Right lobe of liver (tissue), 6 donors: ENCODE measurements around the gene CCDC152. TPM values are rescaled to one million over a fixed set of nuclear protein-coding genes. Genes with fewer than 3 reads are reported as not detected.

ENCODE experiments used
- ATAC-seq, 4 donors: fragments of 200-7000 bp; cut with Tn5 transposase; one replicate each; pipeline ENCODE4 v1.9.1; 2020; ENCODE audit warnings: mild to moderate bottlenecking in 4 of 4, moderate library complexity in 4 of 4
- DNase-seq, 3 donors: peaks; one replicate each; pipeline ENCODE4 v3.0.0-alpha.2; 2020
- H3K27ac ChIP-seq, 3 donors: fragments of 200-600 bp; one replicate each; pipeline ENCODE4 v1.8.0; 2022
- H3K27me3 ChIP-seq, 2 donors: fragments of 200-600 bp; one replicate each; pipeline ENCODE4 v1.8.0; 2022
- H3K36me3 ChIP-seq, 4 donors: fragments of 200-600 bp; sonication (generic) in 1 of 4; one replicate each; pipeline versions ENCODE4 v1.5.1 to v1.8.0; 2017 to 2022; ENCODE audit warnings: control low read depth in 1 of 4
- H3K4me1 ChIP-seq, 4 donors: fragments of 200-600 bp; sonication (generic) in 1 of 4; one replicate each; pipeline versions ENCODE4 v1.5.1 to v1.8.0; 2017 to 2022; ENCODE audit warnings: control low read depth in 1 of 4
- H3K4me3 ChIP-seq, 3 donors: fragments of 200-600 bp; one replicate each; pipeline ENCODE4 v1.8.0; 2022
- H3K9me3 ChIP-seq, 4 donors: fragments of 200-600 bp; sonication (generic) in 1 of 4; one replicate each; pipeline versions ENCODE4 v1.5.1 to v1.8.0; 2017 to 2022; ENCODE audit warnings: control low read depth in 1 of 4
- CTCF ChIP-seq, 4 donors: fragments of 200-600 bp in 3 of 4; fragments of 450-650 bp in 1 of 4; IDR thresholded peaks; one replicate each; pipeline versions ENCODE4 v1.5.1 to v1.8.0; 2016 to 2022; ENCODE audit warnings: antibody characterized with exemption in 4 of 4, mild to moderate bottlenecking in 2 of 4
- POLR2A ChIP-seq: fragments of 450-650 bp; IDR thresholded peaks from one replicate; pipeline ENCODE4 v1.6.1; 2017; ENCODE audit warnings: antibody characterized with exemption, mild to moderate bottlenecking
- WGBS: methylation state at CpG from one replicate; pipeline ENCODE4 v1.1.6; 2018; ENCODE audit warnings: low coverage, low lambda C conversion rate; ENCODE audit not compliant: insufficient coverage; ENCODE audit errors: missing lambda C conversion rate; 5-methylcytosine and 5-hydroxymethylcytosine counted together
- intact Hi-C, 2 donors: fragments of 100-400 bp; cut with DNase I; formaldehyde crosslinking; loops; one replicate each; pipeline versions ENCODE4 v1.11.2 to v1.14.1; 2022
- total RNA-seq, 6 experiments: library from RNA; depleted of rRNA in 2 of 6; stranded (reverse); fragments of >200 nt in 2 of 6; fragmentation: NEBNext Ultra II Directional in 3 of 6; extraction: Animal tissue kit (Norgen Biotek cat#: 25700) in 3 of 6; gene quantifications; one replicate each; pipeline versions ENCODE4 v1.1.0 to v1.2.4, GENCODE V29; 2016 to 2023
- donor health status: DM: no; HTN: yes; CAD: no.
- donor health status: DM: no; HTN: no; CAD: no.
- donor health status: DM: no; HTN: no; CAD: no.
- donor health status: DM: no; HTN: yes; CAD: no.
- donor health status: DM: no; HTN: yes; CAD: no.

Gene CCDC152
- total RNA-seq, 6 experiments from 2014 or later: 0.06 to 1.2 (median 0.42) TPM; not detected in 1

- TF ChIP-seq CTCF (IDR thresholded peaks at IDR 0.05) (no peak), POLR2A (no peak)
- Histone ChIP-seq H3K4me3 (no peak overlapping the region), H3K27ac (peak overlapping the region in 2 of 3 donors; percentile 24 to 66), H3K4me1 (peaks cover 0 to 69% (median 9%) of the 10 kb centered on the region in 4 donors), H3K9me3 (no peaks in the 10 kb centered on the region), H3K36me3 (no peaks in the 10 kb centered on the region), H3K27me3 (no peaks in the 10 kb centered on the region)
- WGBS: 45% methylated on average over 2 of the region's 2 CpGs
- intact Hi-C loops: no loop called here
- no peak for DNase-seq
- peak in 2 of 4 donors; percentile 32 to 44 for ATAC-seq
Measured at GRCh38 chr5:42822548-42822947, 65.9 kb downstream of the CCDC152 start.

DNA sequence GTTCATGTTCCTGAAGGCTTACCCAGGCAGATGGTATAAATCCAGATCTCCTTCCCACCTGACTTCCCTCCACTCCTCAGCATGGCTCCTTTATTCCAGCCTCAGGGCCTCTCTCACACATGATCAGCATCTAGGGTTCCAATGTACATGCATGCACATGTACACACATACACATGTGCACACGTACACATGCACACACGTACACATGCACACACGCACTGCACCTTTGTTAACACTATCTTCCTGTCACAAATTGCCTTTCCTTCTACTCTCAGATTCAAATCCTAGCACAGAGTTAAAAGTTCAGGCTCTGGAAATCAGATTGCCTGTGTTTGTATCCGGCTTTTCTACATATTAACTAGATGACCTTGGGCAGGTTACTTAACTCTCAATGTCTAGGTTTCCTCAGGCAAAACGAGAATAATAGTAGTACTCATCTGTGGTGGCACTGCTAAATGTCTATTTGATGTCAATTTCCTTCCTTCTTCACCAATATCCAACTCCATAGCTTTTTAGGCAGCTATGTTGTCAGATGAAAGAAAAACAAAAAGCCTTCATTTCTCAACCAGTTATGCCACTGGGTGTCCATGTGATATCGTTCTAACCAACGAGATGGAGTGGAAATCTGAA, 67.8 kb downstream of the CCDC152 start:
- no peak for DNase-seq
- intact Hi-C loops: no loop called here
- Histone ChIP-seq H3K4me1 (peaks cover 0 to 62% (median 6%) of the 10 kb centered on the region in 4 donors), H3K27me3 (no peaks in the 10 kb centered on the region), H3K36me3 (no peaks in the 10 kb centered on the region), H3K27ac (peak overlapping the region in 2 of 3 donors; percentile 59 to 66), H3K9me3 (no peaks in the 10 kb centered on the region), H3K4me3 (peak overlapping the region; percentile 6 to 45 (median 13))
- no peak for TF ChIP-seq POLR2A
- TF ChIP-seq CTCF (IDR thresholded peaks at IDR 0.05): no peak
- ATAC-seq: peak; percentile 63 to 80 (median 70)
- 19% methylated on average over 7 of the region's 7 CpGs for WGBS

GRCh38 chr5:42825422-42826148, 69.0 kb downstream of the CCDC152 start:
- no peaks in the 10 kb centered on the region for H3K27me3 ChIP-seq
- peak; percentile 72 to 79 (median 78) for ATAC-seq
- H3K4me1 ChIP-seq: peaks cover 0 to 52% (median 4%) of the 10 kb centered on the region in 4 donors
- TF ChIP-seq POLR2A: no peak
- no peak for TF ChIP-seq CTCF (IDR thresholded peaks at IDR 0.05)
- H3K36me3 ChIP-seq: no peaks in the 10 kb centered on the region
- H3K27ac ChIP-seq: peak overlapping the region in 2 of 3 donors; percentile 52 to 66
- H3K4me3 ChIP-seq: peak overlapping the region; percentile 6 to 45 (median 13)
- H3K9me3 ChIP-seq: no peaks in the 10 kb centered on the region
- DNase-seq: peak in 1 of 3 donors; percentile 61
- 26% methylated on average over 8 of the region's 9 CpGs for WGBS
- intact Hi-C loops: no loop called here

DNA sequence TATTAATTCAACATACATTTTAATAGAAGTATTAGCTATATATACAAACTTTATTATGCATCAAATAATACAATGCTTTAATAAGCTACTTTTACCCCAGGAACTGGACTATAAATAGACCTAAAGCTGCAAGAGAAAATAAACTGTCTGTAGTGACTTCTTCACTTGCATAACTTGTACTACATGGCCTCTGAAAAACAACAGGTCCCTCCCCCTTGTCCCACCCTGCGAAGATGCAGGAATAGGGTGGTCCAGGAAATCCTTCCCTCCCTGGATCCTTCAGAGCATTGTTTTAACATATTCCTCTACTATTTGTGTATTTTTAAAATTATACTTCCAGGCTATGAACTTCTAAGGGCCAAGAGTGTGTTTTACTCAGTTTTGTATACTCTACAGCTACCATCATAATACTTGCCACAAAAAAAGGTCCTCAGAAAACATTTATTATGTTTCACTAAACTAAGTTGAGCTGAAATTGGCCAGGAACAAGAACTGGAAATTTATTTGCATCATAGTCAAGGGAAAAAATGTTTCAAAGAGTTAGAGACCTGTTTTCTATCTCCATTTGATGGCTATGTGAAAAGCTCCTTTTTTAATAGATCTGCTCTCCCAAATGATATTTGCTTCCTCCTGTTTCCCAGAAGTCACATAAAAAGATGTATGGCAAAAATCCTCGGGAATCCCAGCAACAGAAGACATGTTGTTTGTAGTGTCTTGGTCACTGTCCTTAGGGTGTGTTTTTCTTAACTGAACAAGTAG, 70.3 kb downstream of the CCDC152 start:
- H3K9me3 ChIP-seq: no peaks in the 10 kb centered on the region
- H3K27me3 ChIP-seq: no peaks in the 10 kb centered on the region
- ATAC-seq (no peak), DNase-seq (no peak)
- H3K4me1 ChIP-seq: peaks cover 0 to 39% (median 4%) of the 10 kb centered on the region in 4 donors
- intact Hi-C loops: no loop called here
- no peaks in the 10 kb centered on the region for H3K36me3 ChIP-seq
- TF ChIP-seq CTCF (IDR thresholded peaks at IDR 0.05): no peak
- TF ChIP-seq POLR2A: no peak
- no peak overlapping the region for H3K27ac ChIP-seq
- WGBS: 55% methylated on average over 2 of the region's 2 CpGs
- no peak overlapping the region for H3K4me3 ChIP-seq
